Measurements from ENCODE around the gene SFTPB.

Gene SFTPB

GRCh38 chr2:85613717-85614515 lies 54.1 kb downstream of the SFTPB start:
- no peak for DNase-seq (ENCODE audit: low read depth, low spot score)

DNA sequence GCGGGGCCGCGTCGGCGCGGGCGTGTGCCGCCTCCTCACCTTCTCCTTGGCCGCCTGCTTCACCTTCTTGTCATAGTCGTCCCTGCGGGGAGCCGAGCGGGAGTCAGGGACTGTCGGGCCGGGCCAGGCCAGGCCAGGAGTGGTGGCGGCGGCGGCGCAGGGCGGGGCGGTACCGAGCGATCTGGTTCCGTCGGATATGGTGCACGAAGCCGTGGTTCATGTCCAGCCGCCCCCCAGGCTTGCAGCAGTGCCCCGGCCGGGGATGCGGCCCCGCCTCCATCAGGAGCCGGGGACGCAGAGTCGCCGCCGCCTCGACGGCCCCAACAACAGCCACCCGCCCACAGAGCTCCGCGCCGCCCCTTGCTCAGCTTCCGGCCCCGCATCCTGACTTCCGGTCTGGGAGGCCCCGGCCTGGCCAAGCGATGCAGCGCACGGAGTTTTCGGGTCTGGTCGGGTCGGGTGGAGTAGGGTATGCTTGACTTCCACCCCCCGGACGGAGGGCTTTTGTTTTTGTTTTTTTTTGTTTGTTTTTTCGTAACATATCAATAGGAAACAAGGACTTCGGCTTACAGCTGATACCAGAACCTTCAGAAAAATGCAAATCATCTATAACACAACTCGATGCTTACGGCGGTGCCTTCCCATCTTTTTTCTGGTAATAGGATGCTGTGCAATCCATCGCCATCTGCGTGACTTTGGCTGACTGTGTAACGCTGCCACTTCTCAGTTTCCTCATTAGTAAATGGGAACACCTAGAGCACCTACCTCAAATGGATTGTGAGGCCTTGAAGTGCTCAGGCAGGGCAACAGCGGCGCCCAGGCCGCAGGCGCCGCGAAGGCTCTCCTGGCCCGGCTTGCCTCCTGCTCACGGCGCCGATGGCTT lies 56.1 kb downstream of the SFTPB start, which contains the start of gene C2orf68:
Gene C2orf68 (minus strand): TSS at position 362 of the 883 bp plus-strand sequence. CDS start 82 bp downstream, at position 280.
- no peak for DNase-seq (ENCODE audit: low read depth, low spot score)

GRCh38 chr2:85611217-85611704 lies 56.7 kb downstream of the SFTPB start:
- no peak for DNase-seq (ENCODE audit: low read depth, low spot score)
